GM23338 (cell line): ENCODE results near the gene ARHGAP1. TPM values are rescaled to one million over a fixed set of nuclear protein-coding genes. Genes with fewer than 3 reads are reported as not detected.

Experiments used
- ATAC-seq: fragments of 200-7000 bp; cut with Tn5 transposase; 3 replicates; pipeline ENCODE4 v1.9.1; 2020
- DNase-seq: peaks from one replicate; pipeline ENCODE4 v3.0.0-alpha.2; 2015; ENCODE audit warnings: low spot score
- H2AFZ ChIP-seq: fragments of 200-600 bp; sonication (generic); 2 replicates; pipeline ENCODE4 v1.8.0; 2016; ENCODE audit warnings: antibody characterized with exemption, mild to moderate bottlenecking, moderate library complexity
- H3F3A ChIP-seq: fragments of 200-600 bp; sonication (generic); replicated peaks from 2 replicates; pipeline ENCODE4 v1.8.0; 2017; ENCODE audit warnings: antibody characterized with exemption, mixed run types, low read depth
- H3K27ac ChIP-seq: fragments of 200-600 bp; sonication (generic); 2 replicates; pipeline ENCODE4 v1.6.1; 2016; ENCODE audit warnings: low read depth
- H3K27me3 ChIP-seq: fragments of 200-600 bp; sonication (generic); 2 replicates; pipeline ENCODE4 v1.8.0; 2016; ENCODE audit warnings: mild to moderate bottlenecking, mixed run types, moderate library complexity; ENCODE audit not compliant: insufficient read depth
- H3K36me3 ChIP-seq: fragments of 200-600 bp; sonication (generic); 2 replicates; pipeline ENCODE4 v1.8.0; 2016; ENCODE audit warnings: mild to moderate bottlenecking; ENCODE audit not compliant: insufficient read depth
- H3K4me1 ChIP-seq: fragments of 200-600 bp; sonication (generic); 2 replicates; pipeline ENCODE4 v1.8.0; 2016; ENCODE audit warnings: mild to moderate bottlenecking, moderate library complexity; ENCODE audit not compliant: insufficient read depth
- H3K4me2 ChIP-seq: fragments of 200-600 bp; sonication (generic); 2 replicates; pipeline ENCODE4 v1.7.1; 2017; ENCODE audit warnings: mixed run types
- H3K4me3 ChIP-seq: fragments of 200-600 bp; sonication (generic); 2 replicates; pipeline ENCODE4 v1.6.1; 2016; ENCODE audit warnings: mixed run types
- H3K79me2 ChIP-seq: fragments of 200-600 bp; sonication (generic); replicated peaks from 2 replicates; pipeline ENCODE4 v1.8.0; 2017; ENCODE audit warnings: mild to moderate bottlenecking; ENCODE audit not compliant: insufficient read depth
- H3K9me2 ChIP-seq: fragments of 200-600 bp; sonication (generic); 2 replicates; pipeline ENCODE4 v1.8.0; 2017; ENCODE audit not compliant: insufficient read depth
- H4K20me1 ChIP-seq: fragments of 200-600 bp; sonication (generic); replicated peaks from 2 replicates; pipeline ENCODE4 v1.8.0; 2017; ENCODE audit warnings: mild to moderate bottlenecking; ENCODE audit not compliant: insufficient read depth
- H3K27ac Mint-ChIP-seq: 2 replicates; pipeline ENCODE4 v1.8.0; 2020; ENCODE audit warnings: inconsistent platforms, mild to moderate bottlenecking, moderate library complexity, mixed read lengths
- H3K27me3 Mint-ChIP-seq: 3 replicates; pipeline ENCODE4 v1.8.0; 2022; ENCODE audit warnings: low read depth, mild to moderate bottlenecking, moderate library complexity, mixed read lengths, inconsistent platforms; ENCODE audit not compliant: insufficient read depth, poor library complexity
- H3K36me3 Mint-ChIP-seq: 3 replicates; pipeline ENCODE4 v1.8.0; 2021; ENCODE audit warnings: low read depth, mild to moderate bottlenecking, inconsistent platforms, moderate library complexity, mixed read lengths
- H3K4me1 Mint-ChIP-seq: 3 replicates; pipeline ENCODE4 v1.8.0; 2020; ENCODE audit warnings: mild to moderate bottlenecking, inconsistent platforms, mixed read lengths
- H3K4me3 Mint-ChIP-seq: 3 replicates; pipeline ENCODE4 v1.8.0; 2021; ENCODE audit warnings: moderate library complexity, mild to moderate bottlenecking, inconsistent platforms, mixed read lengths
- H3K9me3 Mint-ChIP-seq: 3 replicates; pipeline ENCODE4 v1.8.0; 2020; ENCODE audit warnings: moderate library complexity, mild to moderate bottlenecking, inconsistent platforms, mixed read lengths
- CREB1 ChIP-seq: fragments of 250-450 bp; sonication (Bioruptor Pico); IDR thresholded peaks from 2 replicates; pipeline ENCODE4 v1.5.0; 2020; ENCODE audit warnings: low read depth, mild to moderate bottlenecking, moderate library complexity
- CTCF ChIP-seq, 2 experiments: fragments of 200-600 bp in 1 of 2; sonication (generic) in 1 of 2; conservative IDR thresholded peaks; 2 replicates each; pipeline versions ENCODE4 v1.5.1 to v1.6.1; 2016 to 2017; ENCODE audit warnings: antibody characterized with exemption in 2 of 2, low read depth in 2 of 2, mild to moderate bottlenecking in 2 of 2, moderate library complexity in 1 of 2
- ETS1 ChIP-seq: IDR thresholded peaks from 2 replicates; pipeline ENCODE4 v1.6.1; 2016; ENCODE audit warnings: antibody characterized with exemption
- EZH2 ChIP-seq: fragments of 200-600 bp; sonication (generic); IDR thresholded peaks from one replicate; pipeline ENCODE4 v1.8.0; 2017; ENCODE audit warnings: antibody characterized with exemption, mild to moderate bottlenecking, low read depth; ENCODE audit not compliant: unreplicated experiment
- EZH2phosphoT487 ChIP-seq: fragments of 200-600 bp; sonication (generic); IDR thresholded peaks from one replicate; pipeline ENCODE4 v1.8.1; 2018; ENCODE audit warnings: antibody characterized with exemption; ENCODE audit not compliant: unreplicated experiment
- NANOG ChIP-seq: IDR thresholded peaks from 2 replicates; pipeline ENCODE4 v1.6.1; 2016; ENCODE audit warnings: antibody characterized with exemption, borderline replicate concordance
- POLR2AphosphoS5 ChIP-seq: IDR thresholded peaks from 2 replicates; pipeline ENCODE4 v1.6.1; 2016; ENCODE audit warnings: antibody characterized with exemption, low read depth
- STAT1 ChIP-seq: IDR thresholded peaks from one replicate; pipeline ENCODE4 v1.6.1; 2016; ENCODE audit warnings: antibody characterized with exemption; ENCODE audit not compliant: unreplicated experiment
- ZNF114 ChIP-seq: fragments of 250-450 bp; sonication (Bioruptor Pico); IDR thresholded peaks from 2 replicates; pipeline ENCODE4 v1.5.0; 2020; ENCODE audit warnings: mild to moderate bottlenecking, moderate library complexity
- ZNF331 ChIP-seq: fragments of 250-450 bp; sonication (Bioruptor Pico); IDR thresholded peaks from 2 replicates; pipeline ENCODE4 v1.5.0; 2020; ENCODE audit warnings: low read depth, mild to moderate bottlenecking, moderate library complexity
- ZNF462 ChIP-seq: fragments of 250-450 bp; sonication (Bioruptor Pico); IDR thresholded peaks from 2 replicates; pipeline ENCODE4 v1.5.0; 2020; ENCODE audit warnings: mild to moderate bottlenecking, moderate library complexity
- polyA plus RNA-seq: library from polyadenylated mRNA; unstranded; fragments of >200 nt; fragmentation: Nextera tagmentation; extraction: Ambion mirVana; gene quantifications from 2 replicates; pipeline ENCODE4 v1.2.1, GENCODE V29; 2016
- total RNA-seq: library from RNA; depleted of rRNA; stranded (reverse); fragments of >200 nt; shearing (Covaris generic); gene quantifications from 2 replicates; pipeline ENCODE4 v1.2.3, GENCODE V29; 2014

ARHGAP1 gene
- total and polyA plus RNA-seq, 2 experiments from 2014 or later: 23.4 to 38.1 TPM

GRCh38 chr11:46743043-46743442 is 42.6 kb upstream of the ARHGAP1 start:
- peaks cover 51% of the 10 kb centered on the region for H3K36me3 ChIP-seq
- Mint-ChIP-seq H3K36me3 (peaks cover 70% of the 10 kb centered on the region), H3K27ac (no peak overlapping the region)

GRCh38 chr11:46741600-46742484 is 41.4 kb upstream of the ARHGAP1 start:
- DNase-seq (no peak), ATAC-seq (no peak)
- no peak overlapping the region for H3K27ac Mint-ChIP-seq
- Histone ChIP-seq H4K20me1 (peaks cover 3% of the 10 kb centered on the region), H3K4me2 (no peak overlapping the region), H3K4me3 (no peak overlapping the region), H3K27me3 (no peaks in the 10 kb centered on the region), H3K79me2 (no peaks in the 10 kb centered on the region), H3K4me1 (no peaks in the 10 kb centered on the region), H3K9me2 (no peaks in the 10 kb centered on the region), H3K27ac (0 out of 2 replicates have a peak overlapping the region, but pooled peaks have one; percentile 55), H3K36me3 (peaks cover 39% of the 10 kb centered on the region), H2AFZ (no peak overlapping the region), H3F3A (peaks cover 13% of the 10 kb centered on the region; the same call in 1 of the 2 replicates)
- peaks cover 7% of the 10 kb centered on the region; the same call in 2 of the 3 replicates for H3K4me1 Mint-ChIP-seq
- H3K9me3 Mint-ChIP-seq: no peaks in the 10 kb centered on the region; the same call in 2 of the 3 replicates
- H3K27me3 Mint-ChIP-seq: peaks cover 7% of the 10 kb centered on the region
- H3K4me3 Mint-ChIP-seq: no peak overlapping the region
- peaks cover 60% of the 10 kb centered on the region for H3K36me3 Mint-ChIP-seq
- no peak for TF ChIP-seq CTCF (conservative IDR thresholded peaks at IDR 0.05; ENCODE audit: low read depth in 2 of 2)
- no peak for TF ChIP-seq ETS1
- TF ChIP-seq NANOG: no peak
- no peak for TF ChIP-seq EZH2phosphoT487
- TF ChIP-seq POLR2AphosphoS5: no peak
- no peak for TF ChIP-seq CREB1
- TF ChIP-seq EZH2: no peak
- TF ChIP-seq ZNF114: no peak
- no peak for TF ChIP-seq ZNF331 (CRISPR knock-in tag)
- TF ChIP-seq ZNF462: no peak

More at GRCh38 chr11:46743043-46743442, 42.6 kb upstream of the ARHGAP1 start:
- Histone ChIP-seq H4K20me1 (peaks cover 3% of the 10 kb centered on the region), H3K9me2 (no peaks in the 10 kb centered on the region), H3K4me2 (no peak overlapping the region), H3F3A (peaks cover 13% of the 10 kb centered on the region; the same call in 1 of the 2 replicates), H3K79me2 (no peaks in the 10 kb centered on the region), H3K4me3 (no peak overlapping the region), H3K4me1 (no peaks in the 10 kb centered on the region), H2AFZ (no peak overlapping the region), H3K27me3 (no peaks in the 10 kb centered on the region), H3K27ac (no peak overlapping the region)
- DNase-seq (no peak), ATAC-seq (no peak)
- TF ChIP-seq ZNF114 (no peak), STAT1 (no peak)
- no peaks in the 10 kb centered on the region; the same call in 2 of the 3 replicates for H3K9me3 Mint-ChIP-seq
- no peak overlapping the region for H3K4me3 Mint-ChIP-seq
- H3K27me3 Mint-ChIP-seq: peaks cover 7% of the 10 kb centered on the region
- peaks cover 7% of the 10 kb centered on the region; the same call in 2 of the 3 replicates for H3K4me1 Mint-ChIP-seq
